ENCODE data around the gene PBX1. TPM values are rescaled to one million over a fixed set of nuclear protein-coding genes. Genes with fewer than 3 reads are reported as not detected.

The PBX1 gene
- total and polyA plus RNA-seq, 2 of the 4 experiments (the other 2 are of a cell fraction): 13.9 to 17.9 TPM

- Histone ChIP-seq H2BK20ac (ENCODE audit: low read depth, low read length) (no peak overlapping the region), H3K18ac (ENCODE audit: low read depth, low read length) (no peak overlapping the region), H3K56ac (ENCODE audit: extremely low read depth, insufficient read depth, low read length) (no peak overlapping the region), H3K9ac (ENCODE audit: low read depth, low read length) (no peak overlapping the region), H3K36me3 (ENCODE audit: control insufficient read depth, insufficient read depth, low read length) (no peaks in the 10 kb centered on the region), H2BK5ac (ENCODE audit: low read depth, low read length, poor library complexity, severe bottlenecking) (no peak overlapping the region), H3K23ac (ENCODE audit: low read depth, low read length) (no peak overlapping the region), H4K8ac (ENCODE audit: low read depth in 2 of 2, low read length in 2 of 2) (no peak overlapping the region), H3K4me2 (ENCODE audit: low read depth, low read length) (no peak overlapping the region), H2BK15ac (ENCODE audit: low read depth, low read length) (no peak overlapping the region), H2AK5ac (ENCODE audit: low read depth, low read length) (no peak overlapping the region), H3K27ac (ENCODE audit: insufficient read depth, low read length) (no peak overlapping the region), H3K4me1 (ENCODE audit: control insufficient read depth, insufficient read depth, low read length) (peaks cover 5% of the 10 kb centered on the region), H3K9me1 (ENCODE audit: insufficient read depth, low read length) (no peaks in the 10 kb centered on the region; the same call in 1 of the 2 replicates), H2BK120ac (ENCODE audit: low read depth, low read length) (no peak overlapping the region), H3K4ac (ENCODE audit: low read depth, low read length) (no peak overlapping the region), H3K79me1 (ENCODE audit: low read depth in 1 of 2, low read length in 2 of 2) (peaks cover 0 to 5% of the 10 kb centered on the region in 2 experiments; a peak in 1 of 4 replicates), H3K27me3 (ENCODE audit: control insufficient read depth, insufficient read depth, low read length) (no peaks in the 10 kb centered on the region), H4K5ac (ENCODE audit: low read depth, low read length) (no peak overlapping the region), H4K20me1 (ENCODE audit: insufficient read depth, low read length) (no peaks in the 10 kb centered on the region), H2AK9ac (replicated peaks; ENCODE audit: low read depth, low read length, poor library complexity) (no peak overlapping the region), H4K91ac (ENCODE audit: insufficient read depth, low read depth, low read length) (no peak overlapping the region), H3K9me3 (ENCODE audit: control insufficient read depth, insufficient read depth, low read length) (no peaks in the 10 kb centered on the region), H3K14ac (replicated peaks; ENCODE audit: low read depth, low read length) (no peak overlapping the region), H2AFZ (replicated peaks; ENCODE audit: low read length, poor library complexity) (no peak overlapping the region), H3K4me3 (ENCODE audit: insufficient read depth, low read depth, low read length) (no peak overlapping the region)
- ATAC-seq (ENCODE audit: low read depth): no peak
- ChIA-PET POLR2A (ENCODE audit: unreplicated experiment) (no interaction called here), CTCF (no interaction called here)
- no peak for TF ChIP-seq POLR2A (IDR thresholded peaks at IDR 0.05; ENCODE audit: low read depth, low read length)
- TF ChIP-seq RAD21 (IDR thresholded peaks at IDR 0.05; ENCODE audit: low read length): no peak
- TF ChIP-seq BHLHE40 (IDR thresholded peaks at IDR 0.05; ENCODE audit: low read depth, low read length): no peak
- TF ChIP-seq MAFK (IDR thresholded peaks at IDR 0.05; ENCODE audit: low read depth, low read length): no peak
- no peak for TF ChIP-seq RFX5 (IDR thresholded peaks at IDR 0.05; ENCODE audit: low read depth, low read length)
- no peak for TF ChIP-seq NFE2L2 (IDR thresholded peaks at IDR 0.05; ENCODE audit: low read depth, low read length)
- no peak for TF ChIP-seq SMC3 (IDR thresholded peaks at IDR 0.05; ENCODE audit: low read depth, low read length)
- TF ChIP-seq RCOR1 (IDR thresholded peaks at IDR 0.05; ENCODE audit: insufficient replicate concordance, low read length): no peak
- TF ChIP-seq CHD1 (IDR thresholded peaks at IDR 0.05; ENCODE audit: low read depth, low read length): no peak
- TF ChIP-seq ELK1 (IDR thresholded peaks at IDR 0.05; ENCODE audit: borderline replicate concordance, low read depth, low read length): no peak
- no peak for TF ChIP-seq MAZ (IDR thresholded peaks at IDR 0.05; ENCODE audit: borderline replicate concordance, low read depth, low read length)
- no peak for TF ChIP-seq CTCF (conservative IDR thresholded peaks at IDR 0.05; ENCODE audit: low read depth, low read length)
- TF ChIP-seq MXI1 (IDR thresholded peaks at IDR 0.05; ENCODE audit: borderline replicate concordance, low read depth, low read length): no peak
- no peak for TF ChIP-seq USF2 (IDR thresholded peaks at IDR 0.05; ENCODE audit: low read depth, low read length)
- no peak for TF ChIP-seq CEBPB (IDR thresholded peaks at IDR 0.05; ENCODE audit: low read depth, low read length)
- TF ChIP-seq FOS (IDR thresholded peaks at IDR 0.05; ENCODE audit: low read depth, low read length): no peak
- dilution Hi-C loops (cut with HindIII; ENCODE audit: low sequenced_read_pairs, unreplicated experiment) (no loop called here), intact Hi-C loops (cut with micrococcal nuclease) (no loop called here), in situ Hi-C loops (cut with MboI; ENCODE audit: low sequenced_read_pairs) (no loop called here)
- BruUV-seq (replicated peaks): no TSS peak
- DNase-seq: no peak
- no CpG with 5 or more reads among the region's 3 CpGs for WGBS, 2 experiments (ENCODE audit: extremely low coverage in 2 of 2, insufficient read length in 1 of 2)
Measured at GRCh38 chr1:164742745-164743144, 183.8 kb downstream of the PBX1 start.
